Measurements from ENCODE around the gene ZFP57.

ZFP57 gene

GRCh38 chr6:29655658-29656057 lies 25.3 kb downstream of the ZFP57 start:
- DNase-seq (ENCODE audit: low spot score) = no peak

GRCh38 chr6:29653452-29654038 lies 27.4 kb downstream of the ZFP57 start:
- peak; percentile 81 for DNase-seq (ENCODE audit: low spot score)

GRCh38 chr6:29652198-29652584 lies 28.8 kb downstream of the ZFP57 start:
- no peak for DNase-seq (ENCODE audit: low spot score)

- DNase-seq (ENCODE audit: low spot score) = peak; percentile 45
These were observed 29.3 kb downstream of the ZFP57 start for GRCh38 chr6:29651413-29652197.

GRCh38 chr6:29649701-29650673 lies 31.0 kb downstream of the ZFP57 start:
- DNase-seq (ENCODE audit: low spot score) = peak; percentile 96

GRCh38 chr6:29647927-29648642 lies 32.9 kb downstream of the ZFP57 start:
- DNase-seq (ENCODE audit: low spot score) = peak; percentile 60

- no peak for DNase-seq (ENCODE audit: low spot score)
These were observed 39.4 kb downstream of the ZFP57 start for GRCh38 chr6:29641430-29642148.

- no peak for DNase-seq (ENCODE audit: low spot score)
These were observed 43.7 kb downstream of the ZFP57 start for GRCh38 chr6:29637247-29637646.

GRCh38 chr6:29633534-29633905 lies 47.4 kb downstream of the ZFP57 start:
- DNase-seq (ENCODE audit: low spot score) = no peak

- DNase-seq (ENCODE audit: low spot score) = peak; percentile 87
These were observed 48.0 kb downstream of the ZFP57 start, which contains the start of gene GABBR1 for GRCh38 chr6:29632789-29633533. Gene GABBR1 (minus strand): TSS chr6:29633183. CDS start chr6:29632385, 798 bp downstream.

- DNase-seq (ENCODE audit: low spot score) = peak; percentile 39
These were observed 48.9 kb downstream of the ZFP57 start for GRCh38 chr6:29631860-29632731.

GRCh38 chr6:29631209-29631810 lies 49.6 kb downstream of the ZFP57 start:
- DNase-seq (ENCODE audit: low spot score) = no peak

- no peak for DNase-seq (ENCODE audit: low spot score)
These were observed 50.6 kb downstream of the ZFP57 start for GRCh38 chr6:29630315-29630714.

- DNase-seq (ENCODE audit: low spot score) = no peak
These were observed 51.4 kb downstream of the ZFP57 start for GRCh38 chr6:29629571-29629970.

GRCh38 chr6:29628419-29629281 lies 52.3 kb downstream of the ZFP57 start:
- peak; percentile 86 for DNase-seq (ENCODE audit: low spot score)

GRCh38 chr6:29627755-29628418 lies 53.1 kb downstream of the ZFP57 start:
- DNase-seq (ENCODE audit: low spot score) = peak; percentile 66
